Umbilical cord (tissue), 2 donors: Measurements from ENCODE around the gene EPB41L4B. TPM values are rescaled to one million over a fixed set of nuclear protein-coding genes. Genes with fewer than 3 reads are reported as not detected.
"Not testable (repeated sequence)": the region's sequence is repeated elsewhere in the genome, so short reads cannot be mapped to it uniquely, and the experiment has no call there.

ENCODE experiments used
- DNase-seq: peaks from one replicate; pipeline ENCODE4 v3.0.0-alpha.2; 2015; ENCODE audit warnings: low spot score
- total RNA-seq: library from RNA; depleted of rRNA; stranded (reverse); fragments of >200 nt; gene quantifications from one replicate; pipeline ENCODE4 v1.2.3, GENCODE V29; 2014; ENCODE audit warnings: low replicate concordance; ENCODE audit not compliant: insufficient read depth

EPB41L4B gene
- total RNA-seq, 1 donor from 2014 or later, result 5.3 TPM

DNA sequence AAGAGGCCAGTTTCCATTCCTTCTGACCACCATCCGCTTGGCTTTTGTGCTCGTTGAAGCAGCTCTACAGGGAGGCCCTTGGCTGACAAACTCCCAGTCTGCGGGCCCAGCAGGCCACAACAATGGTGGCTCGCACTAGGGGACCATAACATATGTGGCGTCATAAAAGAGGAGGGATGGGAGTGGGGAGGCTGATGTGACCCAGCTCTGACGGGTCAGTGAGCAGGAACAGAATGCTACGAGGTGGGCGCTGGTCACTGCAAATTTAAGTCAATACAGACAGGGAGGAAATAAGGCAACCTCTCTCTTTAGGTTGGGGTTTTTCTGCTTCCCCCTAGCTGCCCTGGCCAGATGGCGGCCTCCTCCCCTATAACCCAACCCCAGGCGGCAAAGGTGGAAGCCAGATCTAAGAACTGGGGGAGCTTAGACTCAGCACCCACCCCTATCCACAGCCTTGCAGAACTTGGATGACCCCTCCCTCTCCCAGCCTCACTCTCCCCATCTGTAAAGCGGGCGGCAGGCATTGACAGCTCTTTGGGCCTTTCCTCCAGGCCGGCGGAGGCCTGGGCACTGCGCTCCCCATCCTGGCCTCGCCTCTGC lies 154.6 kb downstream of the EPB41L4B start:
- DNase-seq, result no peak

DNA sequence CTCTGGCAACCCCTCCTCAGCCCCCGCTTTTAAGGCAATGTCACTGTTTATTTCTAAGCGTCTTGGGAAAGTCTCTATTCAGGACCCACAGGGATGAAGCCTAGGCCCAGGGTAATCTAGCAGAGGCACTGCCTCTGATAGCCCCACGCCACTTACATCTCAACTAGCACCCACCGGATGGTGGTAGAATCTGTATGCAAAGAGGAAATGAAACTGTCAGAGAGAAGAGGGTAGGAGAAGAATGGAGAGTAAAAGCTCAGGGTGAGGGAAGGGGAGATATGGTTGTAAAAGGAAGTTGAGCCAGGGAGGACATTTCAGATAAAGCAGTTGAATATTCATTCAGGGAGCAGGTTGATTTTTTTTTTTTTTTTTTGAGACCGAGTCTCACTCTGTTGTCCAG lies 156.8 kb downstream of the EPB41L4B start:
- DNase-seq, result no peak

DNA sequence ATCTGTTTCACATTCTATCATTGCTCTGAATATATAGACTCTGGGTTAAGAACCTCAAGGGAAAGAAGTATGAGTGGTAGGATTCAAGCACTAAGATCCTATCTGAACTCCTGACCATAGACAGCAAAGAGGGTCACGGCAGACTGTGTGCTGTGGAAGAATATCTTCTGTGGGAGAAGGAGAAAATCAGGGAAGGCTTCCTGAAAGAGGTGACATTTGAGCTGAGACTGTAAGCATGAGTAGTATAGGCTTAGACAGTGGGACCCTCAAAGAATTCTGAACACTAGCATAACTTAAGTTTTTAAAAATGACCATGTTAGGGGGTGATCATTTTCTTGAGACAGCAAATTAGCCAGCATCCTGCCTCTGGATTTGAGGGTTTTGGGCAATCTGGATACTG lies 157.7 kb downstream of the EPB41L4B start:
- DNase-seq, result no peak

DNA sequence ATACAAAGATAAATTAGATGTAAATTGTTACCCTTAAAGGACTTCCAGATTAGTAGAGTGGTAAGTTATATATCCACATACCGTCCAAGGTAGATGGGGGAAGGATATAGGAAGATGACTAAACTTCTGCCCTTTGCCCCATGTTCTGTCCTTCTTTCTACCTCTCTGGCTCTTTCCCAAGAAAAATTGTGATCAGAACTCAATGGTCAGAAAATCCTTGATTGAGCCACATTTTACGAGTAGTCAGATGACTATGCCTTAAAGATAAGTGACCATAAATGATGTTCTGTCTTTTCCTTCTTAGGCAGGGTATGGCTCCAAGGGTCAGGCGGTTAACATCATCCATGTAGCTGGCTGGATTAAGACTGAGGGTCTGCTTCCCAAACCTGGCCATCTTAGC lies 158.2 kb downstream of the EPB41L4B start:
- no peak for DNase-seq

DNA sequence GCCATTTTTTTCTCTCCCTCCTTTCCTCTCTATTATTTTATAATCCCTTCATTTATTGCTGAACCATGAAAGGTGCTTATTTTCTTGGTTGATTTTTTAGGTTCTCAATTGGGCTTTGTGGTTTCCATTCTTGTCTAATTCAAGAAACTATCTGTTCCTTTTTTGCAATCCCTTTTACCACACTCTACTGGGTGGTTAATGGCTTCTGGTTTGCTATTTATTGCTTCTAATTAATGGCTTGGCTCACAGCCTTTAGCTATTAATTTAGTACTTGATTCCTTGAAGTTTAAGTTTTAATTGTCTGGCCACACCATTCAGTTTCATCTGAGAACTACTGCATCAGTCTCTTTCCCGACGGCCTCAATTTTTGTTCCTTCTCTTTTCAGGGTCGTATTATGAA lies 159.4 kb downstream of the EPB41L4B start:
- DNase-seq, result no peak

DNA sequence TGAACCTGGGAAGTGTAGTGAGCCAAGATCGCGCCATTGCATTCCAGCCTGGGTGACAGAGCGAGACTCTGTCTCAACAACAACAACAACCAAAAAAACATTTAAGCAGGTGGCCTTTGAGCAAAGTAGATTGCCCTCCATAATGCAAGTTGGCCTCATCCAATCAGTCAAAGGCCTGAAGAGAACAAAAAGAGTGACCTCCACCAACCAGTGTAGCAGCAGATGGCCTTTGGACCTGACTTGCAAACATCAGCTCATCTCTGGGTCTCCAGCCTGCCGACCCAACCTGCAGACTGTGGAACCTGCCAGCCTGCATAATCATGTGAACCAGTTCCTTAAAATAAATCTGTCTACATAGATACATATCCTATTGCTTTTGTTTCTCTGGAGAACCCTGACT lies 161.3 kb downstream of the EPB41L4B start:
- no peak for DNase-seq

DNA sequence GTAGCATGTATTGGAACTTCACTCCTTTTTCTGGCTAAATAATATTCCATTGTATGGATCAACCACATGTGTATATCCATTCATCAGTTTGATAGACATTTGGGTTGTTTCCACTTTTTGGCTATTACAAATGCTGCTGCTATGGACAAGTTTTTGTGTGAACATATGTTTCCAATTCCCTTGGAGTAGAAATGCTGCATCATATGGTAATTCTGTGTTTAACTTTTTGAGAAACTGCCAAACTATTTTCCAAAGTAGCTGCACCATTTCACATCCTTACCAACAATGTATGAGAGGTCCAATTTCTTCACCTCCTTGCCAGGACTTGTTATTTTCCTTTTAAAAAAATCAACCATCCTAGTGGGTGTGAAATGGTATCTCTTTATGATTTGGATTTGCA lies 162.2 kb downstream of the EPB41L4B start:
- DNase-seq, result no peak

DNA sequence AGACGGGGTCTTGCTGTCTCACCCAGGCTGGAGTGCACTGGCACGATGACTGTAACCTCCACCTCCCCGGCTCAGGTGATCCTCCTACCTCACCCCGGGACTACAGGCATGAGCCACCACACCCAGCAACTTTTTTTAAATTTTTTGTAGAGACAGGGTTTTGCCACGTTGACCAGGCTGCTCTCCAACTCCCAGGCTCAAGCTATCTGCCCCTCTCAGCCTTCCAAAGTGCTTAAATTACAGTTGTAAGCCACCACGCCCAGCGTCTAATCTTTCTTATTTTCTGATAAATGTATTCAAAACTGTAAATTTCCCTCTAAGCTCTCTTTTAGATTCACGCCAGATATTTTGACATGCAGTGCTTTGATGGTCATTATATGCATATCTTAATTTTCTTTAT lies 164.2 kb downstream of the EPB41L4B start:
- peak; percentile 4 for DNase-seq

DNA sequence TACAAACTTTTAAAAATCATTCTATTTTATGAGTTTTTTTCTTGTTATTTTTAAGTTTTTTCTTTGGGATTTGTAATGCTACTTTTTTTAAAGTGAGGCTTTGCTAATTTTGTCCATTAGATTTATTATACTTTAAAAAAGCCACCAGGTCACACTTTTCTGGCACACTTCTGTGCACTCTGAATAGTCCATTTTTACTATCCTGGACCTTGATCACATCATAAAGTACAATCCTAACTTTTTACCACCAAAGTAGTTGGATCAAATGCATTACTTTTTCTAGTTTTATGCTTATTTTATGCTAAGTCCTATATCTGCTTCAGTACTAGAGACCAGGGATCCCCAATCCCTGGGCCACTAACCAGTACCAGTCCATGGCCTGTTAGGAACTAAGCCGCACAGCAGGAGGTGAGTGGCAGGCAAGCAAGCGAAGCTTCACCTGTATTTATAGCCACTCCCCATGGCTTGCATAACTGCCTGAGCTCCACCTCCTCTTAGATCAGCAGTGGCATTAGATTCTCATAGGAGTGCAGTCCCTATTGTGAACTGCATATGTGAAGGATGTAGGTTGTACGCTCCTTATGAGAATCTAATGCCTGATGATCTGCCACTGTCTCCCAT lies 169.8 kb downstream of the EPB41L4B start:
- no peak for DNase-seq

DNA sequence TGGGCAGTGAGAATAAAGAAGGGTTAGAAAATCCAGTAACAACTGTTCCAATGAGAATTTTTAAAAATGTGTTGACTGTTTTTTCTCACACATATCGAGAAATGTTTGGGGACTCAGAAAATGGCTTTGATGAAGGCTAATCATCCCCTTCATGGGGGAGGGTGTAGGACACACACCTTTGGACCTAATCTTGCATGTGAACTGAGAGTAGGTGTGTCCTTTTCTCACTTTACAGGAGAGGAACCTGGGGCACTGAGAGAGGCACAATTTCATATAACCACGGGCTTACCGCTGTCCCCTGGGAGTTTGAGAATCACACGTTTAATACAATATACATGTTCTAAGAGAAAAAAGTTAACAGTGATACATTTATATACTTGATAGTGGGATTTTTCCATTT lies 171.1 kb downstream of the EPB41L4B start:
- no peak for DNase-seq

DNA sequence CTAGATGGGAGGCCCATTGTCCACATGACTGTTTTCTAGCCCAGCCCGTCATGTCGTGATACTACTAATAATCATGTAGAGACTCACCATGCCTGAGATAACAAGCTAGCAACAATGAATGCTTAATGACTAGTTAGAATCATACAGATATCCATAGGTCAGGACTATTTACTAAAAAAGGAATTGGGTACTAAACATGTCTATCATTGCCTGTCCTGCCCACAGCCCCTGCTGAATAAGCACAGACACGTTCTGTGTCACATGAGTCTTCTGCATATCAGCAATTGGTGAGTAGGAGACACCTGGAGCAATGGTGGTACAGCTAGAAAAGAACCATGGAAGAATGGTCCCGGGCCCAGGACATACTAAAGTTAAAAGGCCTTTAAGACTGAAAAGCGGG lies 171.8 kb downstream of the EPB41L4B start:
- DNase-seq, result no peak

DNA sequence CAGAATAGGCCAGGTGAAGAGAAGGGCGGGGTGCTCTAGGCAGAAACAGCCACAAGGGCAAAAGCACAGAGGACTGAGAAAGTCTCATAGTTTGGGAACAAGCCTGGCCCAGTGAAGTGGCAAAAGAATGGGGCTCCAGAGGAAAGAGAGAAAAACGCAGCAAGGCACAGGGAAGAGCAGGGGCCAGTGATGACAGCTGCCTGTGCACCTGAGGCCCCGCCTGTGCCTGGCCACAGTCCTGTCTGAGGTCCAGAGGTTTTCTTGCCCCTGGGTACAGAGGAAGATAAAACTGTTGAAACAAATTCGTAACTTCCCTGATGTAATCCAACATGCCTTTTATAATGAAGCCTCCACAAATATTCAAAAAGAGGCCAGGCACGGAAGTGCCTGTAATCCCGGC lies 175.8 kb downstream of the EPB41L4B start:
- DNase-seq, result no peak

DNA sequence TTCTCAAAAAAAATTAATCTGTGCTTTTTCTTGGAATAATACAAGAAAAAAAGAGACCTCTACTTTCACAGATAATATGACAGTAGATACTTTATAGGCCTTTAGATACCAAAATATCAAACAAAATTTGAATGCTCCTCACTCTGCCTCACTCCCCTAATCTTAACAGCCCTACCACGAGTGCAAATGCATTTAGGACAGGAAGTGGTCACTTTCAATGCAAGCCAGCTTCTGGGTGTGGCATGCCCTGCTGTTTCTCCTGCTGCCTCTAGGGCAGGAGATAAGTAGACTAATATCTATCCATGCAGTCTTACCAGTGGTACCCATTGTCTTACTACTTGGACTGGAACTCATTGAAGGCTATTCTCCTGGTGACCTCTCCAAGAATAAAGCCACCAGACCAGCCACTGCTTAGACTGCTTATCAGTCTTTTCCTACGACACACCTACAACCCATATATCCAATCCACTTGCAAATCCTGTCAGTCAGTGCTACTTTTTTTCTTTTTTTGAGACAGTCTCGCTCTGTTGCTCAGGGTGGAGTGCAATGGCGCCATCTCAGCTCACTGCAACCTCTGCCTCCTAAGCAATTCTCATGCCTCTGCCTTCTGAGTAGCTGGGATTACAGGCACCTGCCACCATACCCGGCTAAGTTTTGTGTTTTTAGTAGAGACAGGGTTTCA lies 176.8 kb downstream of the EPB41L4B start:
- DNase-seq, result no peak

DNA sequence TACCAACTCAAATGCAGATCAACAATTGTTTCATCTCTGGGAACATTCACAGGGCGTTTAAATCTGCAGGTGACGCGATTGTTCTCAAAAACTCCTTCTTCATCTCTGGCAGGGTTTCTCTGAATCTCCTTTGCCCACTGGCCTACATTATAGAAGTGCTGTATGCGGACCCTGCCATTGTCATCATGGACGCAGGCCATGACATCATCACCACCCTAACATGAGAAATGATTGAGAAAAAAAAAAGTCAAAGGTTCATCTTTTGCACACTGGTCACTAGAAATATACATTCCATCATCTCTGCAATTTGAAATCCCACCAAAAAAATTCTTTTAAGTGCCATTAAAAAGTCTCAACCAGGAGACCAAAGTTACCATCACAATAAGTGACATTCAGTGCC lies 179.5 kb downstream of the EPB41L4B start:
- DNase-seq, result no peak

DNA sequence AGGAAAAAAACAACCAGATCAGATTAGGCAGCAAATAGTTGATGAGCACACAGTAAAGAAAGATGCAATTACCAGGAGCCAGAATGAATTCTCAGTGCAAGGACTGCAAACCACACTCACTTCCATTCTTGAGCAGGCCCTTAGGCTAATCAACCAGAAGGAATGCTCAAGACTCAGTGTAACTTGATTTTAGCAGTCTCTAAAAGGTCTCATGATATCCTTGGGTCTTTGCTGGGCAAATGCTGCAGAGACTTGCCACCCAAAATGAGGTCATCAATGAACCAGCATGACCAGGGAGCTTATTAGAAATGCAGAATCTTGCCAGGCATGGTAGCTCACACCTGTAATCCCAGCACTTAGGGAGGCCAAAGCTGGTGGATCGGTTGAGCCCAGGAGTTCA lies 181.0 kb downstream of the EPB41L4B start:
- DNase-seq, result no peak

DNA sequence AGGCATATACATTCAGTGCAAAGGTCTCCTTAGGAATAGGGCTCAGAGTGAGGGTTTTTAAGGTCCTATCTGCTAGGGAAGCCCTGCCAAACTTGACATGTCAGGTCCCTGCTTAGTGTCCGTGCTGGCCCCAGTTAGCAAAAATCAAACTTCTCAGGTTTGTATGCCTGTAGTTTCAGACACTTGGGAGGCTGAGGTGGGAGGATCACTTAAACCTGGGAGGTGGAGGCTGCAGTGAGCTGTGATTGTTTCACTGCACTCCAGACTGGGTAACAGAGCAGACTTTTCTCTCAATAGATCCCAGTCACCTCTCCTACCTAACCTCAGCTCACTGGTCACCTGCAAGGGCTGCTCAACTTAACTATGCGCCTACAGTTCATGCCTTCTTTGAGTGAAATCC lies 182.4 kb downstream of the EPB41L4B start:
- no peak for DNase-seq

DNA sequence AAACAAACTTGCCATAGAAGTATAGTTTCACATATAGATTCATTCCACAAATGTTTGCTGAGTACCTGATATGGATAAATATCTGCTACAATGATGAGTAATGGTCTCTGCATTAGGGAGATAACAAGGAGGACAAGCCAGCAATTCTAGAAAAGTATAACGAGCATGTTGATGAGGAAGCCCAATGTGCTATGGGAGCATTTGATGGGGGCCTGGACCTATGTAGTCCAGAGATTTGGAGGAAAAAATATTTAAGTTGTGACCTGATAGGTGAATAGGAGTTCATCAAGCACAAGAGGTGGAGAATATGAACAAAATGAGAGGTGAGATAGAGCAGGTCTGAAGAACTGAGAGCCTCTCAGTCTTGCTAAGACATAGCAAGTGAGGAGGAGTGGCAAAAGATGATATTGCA lies 186.7 kb downstream of the EPB41L4B start:
- no peak for DNase-seq

DNA sequence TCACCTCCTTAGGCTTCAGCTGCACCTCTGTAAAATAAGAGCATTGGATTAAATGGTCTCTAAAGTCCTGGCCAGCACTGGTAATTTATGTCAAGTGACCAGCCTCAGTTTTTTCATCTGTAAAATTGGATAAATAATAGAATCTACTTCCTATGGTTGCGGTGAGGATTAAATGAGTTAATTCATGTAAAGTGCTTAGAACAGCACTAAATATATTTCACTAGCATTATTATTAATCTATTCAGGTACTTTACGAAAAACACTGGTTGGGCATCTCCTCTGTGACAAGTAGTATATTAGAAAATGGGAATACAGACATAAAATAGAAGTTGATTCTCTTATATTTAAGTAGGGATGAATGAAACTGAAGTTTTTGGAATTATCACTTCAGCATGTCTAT lies 187.3 kb downstream of the EPB41L4B start:
- DNase-seq, result no peak

DNA sequence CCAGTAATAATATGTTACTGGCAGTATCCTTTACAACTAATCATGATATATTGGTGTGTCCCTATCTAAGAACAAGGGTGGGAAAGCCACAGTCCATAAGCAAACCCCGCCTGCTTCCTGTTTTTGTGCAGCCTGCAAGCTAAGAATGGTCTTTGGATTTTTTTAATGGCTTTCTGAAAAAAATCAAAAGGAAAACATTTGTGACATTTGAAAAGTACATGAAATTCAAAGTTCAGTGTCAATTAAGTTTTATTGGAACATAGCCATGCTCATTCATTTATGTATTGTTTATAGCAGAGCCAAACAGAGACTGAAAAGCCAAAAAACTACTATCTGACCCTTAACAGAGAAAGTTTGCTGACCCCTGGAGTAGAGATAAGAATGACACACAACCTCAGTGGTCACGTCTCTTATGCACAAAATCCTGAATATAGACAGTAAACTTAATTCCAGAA lies 188.3 kb downstream of the EPB41L4B start:
- no peak for DNase-seq

DNA sequence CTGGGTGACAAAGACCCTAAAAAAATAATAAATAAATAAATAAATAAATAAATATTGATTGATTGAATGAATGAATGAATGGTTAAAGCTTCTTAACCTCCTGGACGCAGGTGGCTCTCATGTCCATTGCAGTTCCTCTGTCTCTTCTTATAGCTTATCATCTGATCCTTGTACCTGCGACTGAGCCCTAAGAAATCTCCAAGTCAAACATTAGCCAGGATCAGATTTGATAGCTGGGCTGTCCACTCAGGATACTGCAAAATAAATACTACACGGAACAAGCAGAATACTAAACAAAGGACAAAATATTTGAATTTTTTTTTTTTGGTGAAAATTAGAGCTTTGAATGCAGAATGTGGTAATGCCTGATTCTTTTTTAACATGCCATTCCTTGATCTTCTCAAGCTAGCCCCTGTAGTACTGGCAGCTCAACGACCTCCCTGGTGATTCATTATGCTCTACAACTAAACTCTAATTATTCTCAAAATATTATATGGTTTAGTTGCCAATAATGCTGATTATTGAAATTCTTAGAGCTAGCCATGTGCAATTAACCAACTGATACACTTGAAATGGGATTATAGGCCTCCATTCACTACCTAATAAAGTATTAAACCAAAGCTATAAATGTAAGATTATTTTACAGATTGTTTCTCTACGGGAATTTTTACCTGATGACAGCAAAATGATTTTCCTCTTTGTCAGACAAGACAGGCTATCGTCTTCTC lies 191.2 kb downstream of the EPB41L4B start:
- no peak for DNase-seq

DNA sequence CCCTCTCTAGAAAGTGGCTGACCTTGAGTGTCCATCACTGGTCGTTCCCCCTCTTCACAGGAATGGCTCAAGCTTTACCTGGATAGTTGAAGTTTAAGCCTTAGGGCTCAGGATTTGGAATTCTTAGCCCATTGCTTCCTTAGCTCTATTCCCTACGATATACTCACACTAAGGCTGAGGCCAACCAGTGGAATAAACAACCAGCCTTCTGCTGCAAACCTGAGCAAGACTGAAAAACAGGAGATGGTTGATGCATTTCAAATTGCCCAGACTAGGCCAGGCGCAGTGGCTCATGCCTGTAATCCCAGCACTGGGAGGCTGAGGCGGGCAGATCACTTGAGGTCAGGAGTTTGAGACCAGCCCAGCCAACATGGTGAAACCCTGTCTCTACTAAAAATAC lies 194.2 kb downstream of the EPB41L4B start:
- DNase-seq, result not testable (repeated sequence)

DNA sequence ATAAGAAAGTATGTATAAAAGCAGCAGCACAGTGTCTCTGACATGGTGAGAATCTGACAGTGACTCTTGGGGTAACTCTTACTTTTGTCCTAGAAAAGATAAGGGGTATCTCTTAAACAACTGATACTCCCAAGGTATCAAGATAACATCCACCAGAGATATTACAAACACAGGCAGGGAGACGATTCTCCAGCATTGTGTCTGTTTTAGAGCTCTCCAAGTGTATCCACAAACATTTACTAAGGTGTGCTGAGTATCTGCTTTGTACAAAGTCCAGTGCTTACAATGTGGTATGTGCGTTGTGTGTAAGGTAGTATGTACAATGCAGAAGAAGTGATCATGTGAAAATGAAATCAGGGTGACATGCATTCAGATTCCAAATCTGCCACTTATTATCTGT lies 196.7 kb downstream of the EPB41L4B start:
- DNase-seq, result no peak
